ENCODE results near the gene FAM47C.
"Not testable (repeated sequence)": the region's sequence is repeated elsewhere in the genome, so short reads cannot be mapped to it uniquely, and the experiment has no call there.

Gene FAM47C

GRCh38 chrX:37008182-37008581 is at the start of gene FAM47C:
Gene FAM47C (plus strand): TSS chrX:37008366. CDS start chrX:37008411, 45 bp downstream.
- DNase-seq: not testable (repeated sequence)

GRCh38 chrX:36961590-36961989 is 46.6 kb upstream of the FAM47C start:
- DNase-seq: no peak

- DNase-seq: no peak
Measured at GRCh38 chrX:36963069-36963808, 44.9 kb upstream of the FAM47C start.

GRCh38 chrX:36963852-36964251 is 44.3 kb upstream of the FAM47C start:
- no peak for DNase-seq

GRCh38 chrX:36973575-36973974 is 34.6 kb upstream of the FAM47C start:
- DNase-seq: no peak

- no peak for DNase-seq
Measured at GRCh38 chrX:36974911-36975310, 33.3 kb upstream of the FAM47C start.

GRCh38 chrX:36978886-36979285 is 29.3 kb upstream of the FAM47C start:
- no peak for DNase-seq

- DNase-seq: no peak
Measured at GRCh38 chrX:36983831-36984230, 24.3 kb upstream of the FAM47C start.

GRCh38 chrX:36985416-36986209 is 22.6 kb upstream of the FAM47C start:
- DNase-seq: not testable (repeated sequence)

GRCh38 chrX:36986231-36986630 is 21.9 kb upstream of the FAM47C start:
- no peak for DNase-seq

- not testable (repeated sequence) for DNase-seq
Measured at GRCh38 chrX:36987212-36987611, 21.0 kb upstream of the FAM47C start.

GRCh38 chrX:37000140-37000539 is 8.0 kb upstream of the FAM47C start:
- no peak for DNase-seq

GRCh38 chrX:37010496-37010895 is 2.3 kb downstream of the FAM47C start:
- DNase-seq: no peak

- not testable (repeated sequence) for DNase-seq
Measured at GRCh38 chrX:37034260-37034659, 26.1 kb downstream of the FAM47C start.

- DNase-seq: not testable (repeated sequence)
Measured at GRCh38 chrX:37036674-37037220, 28.6 kb downstream of the FAM47C start.

GRCh38 chrX:37038814-37039213 is 30.6 kb downstream of the FAM47C start:
- DNase-seq: not testable (repeated sequence)

- not testable (repeated sequence) for DNase-seq
Measured at GRCh38 chrX:37042956-37043885, 35.1 kb downstream of the FAM47C start.

- DNase-seq: no peak
Measured at GRCh38 chrX:37047776-37048175, 39.6 kb downstream of the FAM47C start.

GRCh38 chrX:37057572-37057971 is 49.4 kb downstream of the FAM47C start:
- DNase-seq: not testable (repeated sequence)

GRCh38 chrX:37060999-37061398 is 52.8 kb downstream of the FAM47C start:
- DNase-seq: no peak
